ENCODE data around the gene LMNTD2.

GRCh38 chr11:606245-606644 lies 45.7 kb upstream of the LMNTD2 start:
- TF ChIP-seq, protein P1, sequence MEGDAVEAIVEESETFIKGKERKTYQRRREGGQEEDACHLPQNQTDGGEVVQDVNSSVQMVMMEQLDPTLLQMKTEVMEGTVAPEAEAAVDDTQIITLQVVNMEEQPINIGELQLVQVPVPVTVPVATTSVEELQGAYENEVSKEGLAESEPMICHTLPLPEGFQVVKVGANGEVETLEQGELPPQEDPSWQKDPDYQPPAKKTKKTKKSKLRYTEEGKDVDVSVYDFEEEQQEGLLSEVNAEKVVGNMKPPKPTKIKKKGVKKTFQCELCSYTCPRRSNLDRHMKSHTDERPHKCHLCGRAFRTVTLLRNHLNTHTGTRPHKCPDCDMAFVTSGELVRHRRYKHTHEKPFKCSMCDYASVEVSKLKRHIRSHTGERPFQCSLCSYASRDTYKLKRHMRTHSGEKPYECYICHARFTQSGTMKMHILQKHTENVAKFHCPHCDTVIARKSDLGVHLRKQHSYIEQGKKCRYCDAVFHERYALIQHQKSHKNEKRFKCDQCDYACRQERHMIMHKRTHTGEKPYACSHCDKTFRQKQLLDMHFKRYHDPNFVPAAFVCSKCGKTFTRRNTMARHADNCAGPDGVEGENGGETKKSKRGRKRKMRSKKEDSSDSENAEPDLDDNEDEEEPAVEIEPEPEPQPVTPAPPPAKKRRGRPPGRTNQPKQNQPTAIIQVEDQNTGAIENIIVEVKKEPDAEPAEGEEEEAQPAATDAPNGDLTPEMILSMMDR (IDR thresholded peaks at IDR 0.05; ENCODE audit: low read depth, low read length, poor library complexity, severe bottlenecking), result no peak
- TF ChIP-seq EZH2phosphoT487 (IDR thresholded peaks at IDR 0.05; ENCODE audit: borderline replicate concordance, low read length), result no peak

Measured in DOHH2 (cell line).